RWPE2 (cell line): ENCODE data around the gene BMP6.

Source experiments
- ATAC-seq: fragments of 200-7000 bp; cut with Tn5 transposase; 3 replicates; pipeline ENCODE4 v1.9.1; 2021; ENCODE audit warnings: low read depth
- DNase-seq: peaks from one replicate; pipeline ENCODE4 v3.0.0-alpha.2; 2020; ENCODE audit warnings: low spot score
- H3K27ac ChIP-seq: fragments of 450-650 bp; 2 replicates; pipeline ENCODE4 v1.5.1; 2017; ENCODE audit warnings: mild to moderate bottlenecking; ENCODE audit not compliant: poor library complexity, severe bottlenecking
- H3K27me3 ChIP-seq: fragments of 250-450 bp; sonication (Bioruptor Pico); 2 replicates; pipeline ENCODE4 v1.5.1; 2021; ENCODE audit warnings: mild to moderate bottlenecking, moderate library complexity; ENCODE audit not compliant: insufficient read depth, poor library complexity, severe bottlenecking
- H3K36me3 ChIP-seq: fragments of 250-450 bp; sonication (Bioruptor Pico); 2 replicates; pipeline ENCODE4 v1.5.1; 2020; ENCODE audit warnings: low read depth, mild to moderate bottlenecking, moderate library complexity
- H3K4me1 ChIP-seq: fragments of 250-450 bp; sonication (Bioruptor Pico); 2 replicates; pipeline ENCODE4 v1.5.1; 2021; ENCODE audit warnings: mild to moderate bottlenecking, moderate library complexity; ENCODE audit not compliant: insufficient read depth, poor library complexity, severe bottlenecking
- H3K4me3 ChIP-seq: fragments of 250-450 bp; sonication (Bioruptor Pico); 2 replicates; pipeline ENCODE4 v1.5.1; 2021; ENCODE audit warnings: mild to moderate bottlenecking, moderate library complexity; ENCODE audit not compliant: severe bottlenecking
- H3K9me3 ChIP-seq: fragments of 250-450 bp; sonication (Bioruptor Pico); 2 replicates; pipeline ENCODE4 v1.5.1; 2021; ENCODE audit warnings: mild to moderate bottlenecking, moderate library complexity; ENCODE audit not compliant: severe bottlenecking
- CTCF ChIP-seq: fragments of 450-650 bp; IDR thresholded peaks from one replicate; pipeline ENCODE4 v1.5.1; 2017; ENCODE audit warnings: mild to moderate bottlenecking, moderate library complexity; ENCODE audit not compliant: poor library complexity, severe bottlenecking

BMP6 gene

GRCh38 chr6:7899889-7900213, 174.0 kb downstream of the BMP6 start:
- Histone ChIP-seq H3K9me3 (no peaks in the 10 kb centered on the region), H3K36me3 (peaks cover 94% of the 10 kb centered on the region), H3K4me3 (no peak overlapping the region), H3K4me1 (no peaks in the 10 kb centered on the region), H3K27me3 (no peaks in the 10 kb centered on the region), H3K27ac (no peak overlapping the region)
- TF ChIP-seq CTCF = no peak
- ATAC-seq (no peak), DNase-seq (no peak)

- H3K4me1 ChIP-seq = no peaks in the 10 kb centered on the region
- H3K27ac ChIP-seq = no peak overlapping the region
- peaks cover 96% of the 10 kb centered on the region for H3K36me3 ChIP-seq
- H3K27me3 ChIP-seq = no peaks in the 10 kb centered on the region
- no peak for TF ChIP-seq CTCF
- no peaks in the 10 kb centered on the region for H3K9me3 ChIP-seq
- ATAC-seq (no peak), DNase-seq (no peak)
- H3K4me3 ChIP-seq = no peak overlapping the region
Measured at GRCh38 chr6:7900621-7901020, 174.7 kb downstream of the BMP6 start.

DNA sequence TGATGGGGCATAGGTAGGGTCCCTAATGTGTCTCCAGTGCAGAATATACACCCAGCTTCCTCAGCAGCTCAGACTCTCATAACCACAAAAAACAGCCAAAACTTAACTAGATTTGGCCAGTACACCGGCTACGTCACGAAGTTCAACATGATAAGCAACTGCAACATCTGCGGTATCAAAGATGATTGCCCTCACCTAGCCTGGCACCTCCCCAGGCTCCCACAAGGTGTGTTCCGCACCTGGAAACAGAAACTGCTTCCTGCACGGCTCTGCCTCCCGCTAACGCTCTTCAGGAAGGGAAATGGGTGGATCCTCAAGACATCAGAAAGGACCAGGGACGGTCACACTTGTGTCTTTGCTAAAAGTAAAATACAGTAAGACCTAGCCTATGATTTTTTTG, 175.2 kb downstream of the BMP6 start:
- Histone ChIP-seq H3K27ac (no peak overlapping the region), H3K27me3 (no peaks in the 10 kb centered on the region), H3K4me1 (no peaks in the 10 kb centered on the region), H3K36me3 (peaks cover 96% of the 10 kb centered on the region), H3K9me3 (no peaks in the 10 kb centered on the region), H3K4me3 (no peak overlapping the region)
- DNase-seq (no peak), ATAC-seq (no peak)
- TF ChIP-seq CTCF = no peak

- Histone ChIP-seq H3K9me3 (no peaks in the 10 kb centered on the region), H3K27ac (no peak overlapping the region), H3K27me3 (no peaks in the 10 kb centered on the region), H3K4me1 (no peaks in the 10 kb centered on the region), H3K4me3 (no peak overlapping the region), H3K36me3 (peaks cover 88% of the 10 kb centered on the region)
- no peak for TF ChIP-seq CTCF
- DNase-seq (no peak), ATAC-seq (no peak)
Measured at GRCh38 chr6:7901780-7902179, 175.9 kb downstream of the BMP6 start.

- Histone ChIP-seq H3K27me3 (no peaks in the 10 kb centered on the region), H3K4me1 (no peaks in the 10 kb centered on the region), H3K36me3 (peaks cover 85% of the 10 kb centered on the region), H3K4me3 (no peak overlapping the region), H3K9me3 (no peaks in the 10 kb centered on the region), H3K27ac (no peak overlapping the region)
- no peak for TF ChIP-seq CTCF
- ATAC-seq (no peak), DNase-seq (no peak)
Measured at GRCh38 chr6:7902221-7902620, 176.3 kb downstream of the BMP6 start.
